ENCODE results near the gene SEMA6C. TPM values are rescaled to one million over a fixed set of nuclear protein-coding genes. Genes with fewer than 3 reads are reported as not detected.

The SEMA6C gene
- total RNA-seq, 1 donor from 2014 or later, result 37.1 TPM

DNA sequence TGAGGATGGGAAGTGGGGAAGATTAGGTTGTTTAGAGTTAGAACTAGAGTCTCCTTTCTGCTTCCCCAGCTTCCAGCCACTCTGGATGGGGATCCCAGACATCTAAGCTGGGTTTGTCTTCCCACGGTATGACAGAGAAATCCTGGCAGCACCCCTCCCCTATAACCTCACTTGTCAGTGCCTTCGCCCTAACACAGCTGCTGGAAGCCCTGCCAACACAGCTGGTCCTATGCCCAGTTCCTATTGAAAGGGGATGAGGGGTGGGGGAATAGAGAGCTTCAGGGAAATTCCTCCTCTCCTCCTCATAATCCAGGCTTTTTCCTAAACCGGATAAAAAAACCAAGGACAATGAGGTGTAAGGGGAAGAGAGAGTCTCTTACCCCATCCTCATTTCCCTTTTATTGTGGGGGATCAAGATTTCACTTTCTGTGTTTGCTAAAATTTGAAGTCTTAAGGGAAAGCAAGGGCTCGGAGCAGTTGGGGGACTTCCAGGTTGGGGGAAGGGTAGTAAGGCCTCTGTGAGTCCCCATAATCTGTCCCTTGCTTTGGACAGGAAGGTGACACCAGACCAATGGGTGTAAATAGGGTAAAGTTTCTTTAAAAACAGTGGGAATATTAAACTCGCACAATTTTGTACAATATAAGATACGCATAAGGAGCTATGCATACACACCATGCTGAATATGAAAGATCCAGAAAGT, 28.8 kb upstream of the SEMA6C start:
- Mint-ChIP-seq H3K36me3 (peaks cover 19% of the 10 kb centered on the region), H3K4me3 (no peak overlapping the region), H3K9me3 (no peaks in the 10 kb centered on the region), H3K27ac (no peak overlapping the region), H3K4me1 (ENCODE audit: unreplicated experiment) (no peaks in the 10 kb centered on the region), H3K27me3 (no peaks in the 10 kb centered on the region)
- no peak for DNase-seq (ENCODE audit: extremely low spot score, unreplicated experiment)
- TF ChIP-seq CTCF (conservative IDR thresholded peaks at IDR 0.05), result no peak

- Mint-ChIP-seq H3K36me3 (peaks cover 11% of the 10 kb centered on the region), H3K9me3 (no peaks in the 10 kb centered on the region), H3K27ac (no peak overlapping the region), H3K27me3 (no peaks in the 10 kb centered on the region), H3K4me1 (ENCODE audit: unreplicated experiment) (peaks cover 9% of the 10 kb centered on the region), H3K4me3 (no peak overlapping the region)
- no peak for DNase-seq (ENCODE audit: extremely low spot score, unreplicated experiment)
- no peak for TF ChIP-seq CTCF (conservative IDR thresholded peaks at IDR 0.05)
Observed at GRCh38 chr1:151171190-151171589, 24.8 kb upstream of the SEMA6C start.

DNA sequence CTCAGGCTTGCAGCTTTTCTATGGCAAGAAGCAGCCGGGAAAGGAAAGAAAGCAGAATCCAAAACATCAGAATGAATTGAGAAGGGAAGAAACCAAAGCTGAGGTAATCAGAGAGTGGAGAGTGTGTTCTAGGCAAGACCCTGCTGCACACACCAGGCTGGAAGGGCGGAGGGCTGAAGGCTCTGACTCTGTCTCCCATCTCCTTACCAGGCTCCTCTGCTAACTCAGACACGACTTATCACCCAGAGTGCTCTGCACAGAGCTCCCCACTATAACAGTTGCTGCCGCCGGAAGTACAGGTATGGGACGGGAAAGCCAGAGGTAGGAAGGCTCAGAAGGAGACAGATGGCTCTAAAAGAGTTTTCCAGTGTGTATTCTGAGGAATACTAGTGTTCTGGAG, 20.7 kb upstream of the SEMA6C start:
- Mint-ChIP-seq H3K36me3 (peaks cover 14% of the 10 kb centered on the region), H3K27ac (peak overlapping the region; percentile 98), H3K4me1 (ENCODE audit: unreplicated experiment) (peaks cover 26% of the 10 kb centered on the region), H3K27me3 (peaks cover 4% of the 10 kb centered on the region), H3K4me3 (peak overlapping the region; percentile 97), H3K9me3 (no peaks in the 10 kb centered on the region)
- TF ChIP-seq CTCF (conservative IDR thresholded peaks at IDR 0.05), result no peak
- no peak for DNase-seq (ENCODE audit: extremely low spot score, unreplicated experiment)

DNA sequence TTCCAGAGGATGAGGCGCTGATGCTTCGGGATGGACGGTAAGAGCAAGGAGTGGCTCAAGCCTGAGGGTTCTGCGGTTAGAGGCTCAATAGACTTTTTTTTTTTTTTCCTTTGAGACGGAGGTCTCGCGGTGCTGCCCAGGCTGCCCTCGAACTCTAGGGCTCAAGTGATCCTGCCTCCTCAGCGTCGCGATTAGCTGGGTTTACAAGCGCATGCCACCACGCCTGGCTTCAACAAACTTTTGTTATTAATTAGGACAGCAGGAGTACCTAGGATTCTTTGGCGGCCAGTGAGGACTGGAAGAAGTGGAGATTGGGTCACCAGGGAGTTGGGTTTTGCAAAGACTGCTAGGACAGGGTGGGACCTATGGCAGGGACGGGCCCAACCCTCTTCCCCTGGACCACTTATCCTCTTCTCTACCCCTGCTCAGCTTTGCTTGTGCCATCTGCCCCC, 20.1 kb upstream of the SEMA6C start:
- DNase-seq (ENCODE audit: extremely low spot score, unreplicated experiment), result no peak
- peak overlapping the region; percentile 98 for H3K27ac Mint-ChIP-seq
- TF ChIP-seq CTCF (conservative IDR thresholded peaks at IDR 0.05), result no peak
- peak overlapping the region; percentile 97 for H3K4me3 Mint-ChIP-seq
- peaks cover 19% of the 10 kb centered on the region for H3K36me3 Mint-ChIP-seq
- no peaks in the 10 kb centered on the region for H3K9me3 Mint-ChIP-seq
- H3K27me3 Mint-ChIP-seq, result peaks cover 4% of the 10 kb centered on the region
- H3K4me1 Mint-ChIP-seq (ENCODE audit: unreplicated experiment), result peaks cover 26% of the 10 kb centered on the region

GRCh38 chr1:151165738-151166504, 19.5 kb upstream of the SEMA6C start, which contains the start of the genes LYSMD1 and SCNM1:
LYSMD1 (minus strand) TSS chr1:151165902; CDS start chr1:151165258, 644 bp downstream.
SCNM1 (plus strand) TSS chr1:151166144; CDS start chr1:151166153, 9 bp downstream.
- peak; percentile 29 for TF ChIP-seq CTCF (conservative IDR thresholded peaks at IDR 0.05)
- H3K4me3 Mint-ChIP-seq, result peak within 1 kb of the TSS; percentile 97
- peak; percentile 95 for DNase-seq (ENCODE audit: extremely low spot score, unreplicated experiment)
- H3K36me3 Mint-ChIP-seq, result peaks cover 18% of the 10 kb centered on the region
- peaks cover 4% of the 10 kb centered on the region for H3K27me3 Mint-ChIP-seq
- H3K27ac Mint-ChIP-seq, result peak within 1 kb of the TSS; percentile 98
- peaks cover 26% of the 10 kb centered on the region for H3K4me1 Mint-ChIP-seq (ENCODE audit: unreplicated experiment)
- H3K9me3 Mint-ChIP-seq, result no peaks in the 10 kb centered on the region
